T-helper 2 cell treated with Interferon-gamma antibody and Interleukin-4, amounts not matched to agents 100 ng/mL and 5 ng/mL, for 36 hours (primary cell): ENCODE results near the gene RUNX1. TPM values are rescaled to one million over a fixed set of nuclear protein-coding genes. Genes with fewer than 3 reads are reported as not detected.

Source experiments
- intact Hi-C: fragments of 100-400 bp; cut with micrococcal nuclease; formaldehyde crosslinking; loops from one replicate; pipeline ENCODE4 v1.15.1; 2023
- total RNA-seq: library from RNA; stranded (reverse); gene quantifications from 2 replicates; pipeline ENCODE4 v1.2.3, GENCODE V29; 2022

The RUNX1 gene
- total RNA-seq, 1 donor from 2014 or later = 84.3 TPM

GRCh38 chr21:34817821-34818661 is 231.1 kb downstream of the RUNX1 start:
- intact Hi-C loops = no loop called here

DNA sequence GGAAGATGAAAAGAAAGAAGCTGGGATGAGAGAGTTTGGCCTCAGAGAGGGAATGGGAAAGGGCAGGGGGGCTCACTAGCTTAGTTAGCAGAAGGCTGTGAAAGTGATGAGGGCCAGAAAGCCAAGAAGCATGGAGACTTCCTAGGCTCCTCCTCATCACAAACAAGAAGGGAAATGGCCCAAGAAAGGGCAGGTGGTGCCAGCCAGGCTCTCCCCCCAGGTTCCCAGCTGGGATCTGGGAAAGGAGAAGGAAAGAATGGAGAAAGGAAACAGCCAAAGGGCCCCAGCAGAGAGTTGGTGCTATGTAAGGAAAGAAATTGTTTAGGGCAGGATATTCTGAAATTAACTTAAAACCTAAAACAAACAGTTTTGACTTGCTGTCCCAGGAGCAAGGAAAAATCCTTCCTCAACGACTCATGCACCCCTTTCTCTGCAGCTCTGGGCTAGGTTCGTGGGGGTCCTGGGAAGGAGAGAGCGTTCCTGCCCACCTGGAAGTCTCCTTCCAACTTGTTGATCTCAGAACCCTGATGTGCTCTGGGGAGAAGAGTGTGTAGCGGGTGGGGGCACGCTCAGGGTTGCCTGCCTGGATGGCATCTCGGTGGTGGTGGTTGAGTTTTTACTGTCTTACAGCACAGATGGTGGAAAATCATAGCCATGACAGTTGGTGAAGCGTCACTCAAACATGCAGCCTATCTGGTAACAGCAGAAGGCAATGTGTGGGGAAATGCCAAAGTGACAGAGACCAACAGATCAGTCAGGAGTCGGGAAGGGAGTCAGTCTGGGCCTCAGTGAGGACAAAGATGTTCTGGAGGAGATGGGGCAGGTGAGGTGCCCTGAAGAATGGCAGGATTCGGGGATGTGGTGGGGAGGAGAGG is 233.0 kb downstream of the RUNX1 start:
- intact Hi-C loops = no loop called here

- intact Hi-C loops = no loop called here
Observed at GRCh38 chr21:34814529-34814951, 234.6 kb downstream of the RUNX1 start.

DNA sequence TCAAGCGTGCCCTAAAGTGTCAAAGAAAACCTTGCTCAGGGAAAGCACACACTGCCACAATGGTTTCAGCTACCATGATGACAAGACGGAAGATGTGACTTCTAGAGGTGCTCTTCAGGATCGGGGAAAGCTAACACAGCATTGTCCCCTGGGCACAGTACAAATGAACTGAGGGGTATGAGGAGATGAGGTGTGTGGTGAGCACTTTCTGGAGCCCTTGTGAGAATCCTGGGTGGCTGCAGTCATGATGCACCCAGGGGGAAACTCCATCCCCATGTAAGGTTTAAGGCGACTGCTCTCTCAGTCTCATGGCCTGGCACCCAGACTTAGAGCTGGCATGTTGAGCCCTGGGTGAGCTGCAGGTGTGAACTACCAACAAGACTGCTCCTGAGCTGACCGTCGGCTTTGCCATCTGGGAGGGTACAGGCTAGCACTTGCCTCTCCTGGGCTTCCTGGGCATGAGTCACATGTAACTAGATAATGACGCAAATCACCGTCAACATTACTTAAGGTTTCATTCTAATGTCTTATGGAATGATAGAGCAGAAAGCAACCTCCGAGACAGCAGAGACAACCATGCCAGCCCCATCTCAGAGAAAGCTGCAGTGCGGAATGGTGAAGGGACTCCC is 235.7 kb downstream of the RUNX1 start:
- intact Hi-C loops = no loop called here

DNA sequence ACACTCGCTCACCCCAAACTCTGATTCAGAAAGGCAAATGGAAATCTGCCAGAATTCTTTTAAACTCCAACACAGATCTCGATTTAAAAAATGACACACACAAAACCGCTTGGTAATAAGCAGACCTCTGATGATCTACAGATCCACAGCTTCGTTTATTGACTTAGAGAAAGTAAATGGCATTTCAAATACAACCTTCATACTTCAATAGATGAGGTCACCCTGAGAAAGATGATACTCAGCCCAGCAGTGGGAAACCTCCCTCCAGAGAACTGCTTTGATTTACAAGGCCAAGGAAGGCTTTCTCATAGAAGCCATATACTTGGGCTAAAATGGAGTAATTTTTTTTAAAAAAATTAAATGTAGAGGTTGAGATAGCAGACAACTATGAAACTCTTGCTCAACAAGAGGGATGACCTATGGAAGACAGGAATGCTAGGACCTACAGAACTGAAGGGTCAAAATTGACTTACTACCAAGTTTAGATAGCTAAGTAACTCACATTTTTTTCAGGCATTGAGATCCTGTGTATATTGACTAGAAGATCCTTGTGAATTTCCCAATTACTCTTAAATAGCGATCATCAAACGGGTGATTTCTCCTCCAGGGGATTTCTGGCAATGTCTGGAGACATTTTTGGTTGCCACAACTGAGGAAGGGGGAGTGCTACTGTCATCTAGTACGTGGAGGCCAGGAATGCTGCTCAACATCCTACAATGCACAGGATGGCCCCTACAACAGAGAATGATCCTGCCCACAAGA is 236.4 kb downstream of the RUNX1 start:
- intact Hi-C loops = no loop called here

DNA sequence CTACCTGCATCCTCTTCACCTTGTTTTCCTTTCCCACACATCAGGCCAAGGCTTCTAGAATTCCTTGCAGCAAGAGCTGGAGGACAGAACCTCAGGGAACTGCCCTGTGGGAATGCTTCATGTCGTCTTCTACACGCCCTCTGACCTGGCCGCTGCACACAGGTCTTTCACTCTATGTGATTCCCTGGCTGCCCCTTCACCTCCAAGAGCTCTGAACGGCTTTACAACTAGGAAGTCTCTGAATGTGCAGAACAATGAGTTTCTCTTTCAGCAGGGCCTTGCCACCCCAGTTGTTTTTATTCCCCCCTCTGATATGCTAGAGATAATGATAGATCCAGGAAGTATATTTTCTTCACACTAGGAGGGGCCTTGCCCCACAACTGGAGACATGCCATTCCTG is 237.7 kb downstream of the RUNX1 start:
- intact Hi-C loops = no loop called here

GRCh38 chr21:34810786-34811185 is 238.3 kb downstream of the RUNX1 start:
- intact Hi-C loops = no loop called here

DNA sequence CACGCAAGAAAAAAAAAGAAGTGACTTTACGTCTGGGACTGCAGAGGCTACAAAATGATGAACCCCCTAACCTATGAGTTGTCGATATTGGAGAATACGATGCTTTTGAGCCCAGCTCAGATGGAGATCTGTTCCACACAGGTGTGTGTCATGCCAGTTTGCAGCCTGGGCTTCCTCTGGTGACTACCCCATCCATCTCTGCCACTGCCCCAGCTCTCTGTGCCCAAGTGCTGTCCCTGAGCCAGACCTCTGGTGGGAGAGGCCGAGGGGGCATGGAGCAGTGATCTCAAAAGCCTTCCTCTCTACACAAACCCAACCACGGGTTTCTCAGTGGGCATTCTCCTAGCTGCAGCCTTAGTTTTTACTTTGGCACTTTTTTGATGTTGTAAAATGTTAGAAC is 239.3 kb downstream of the RUNX1 start:
- intact Hi-C loops = loop anchor here (5.0 to 10.0 kb wide), 2 partner anchors 77 to 175 kb away; no protein-coding TSS in a partner anchor

DNA sequence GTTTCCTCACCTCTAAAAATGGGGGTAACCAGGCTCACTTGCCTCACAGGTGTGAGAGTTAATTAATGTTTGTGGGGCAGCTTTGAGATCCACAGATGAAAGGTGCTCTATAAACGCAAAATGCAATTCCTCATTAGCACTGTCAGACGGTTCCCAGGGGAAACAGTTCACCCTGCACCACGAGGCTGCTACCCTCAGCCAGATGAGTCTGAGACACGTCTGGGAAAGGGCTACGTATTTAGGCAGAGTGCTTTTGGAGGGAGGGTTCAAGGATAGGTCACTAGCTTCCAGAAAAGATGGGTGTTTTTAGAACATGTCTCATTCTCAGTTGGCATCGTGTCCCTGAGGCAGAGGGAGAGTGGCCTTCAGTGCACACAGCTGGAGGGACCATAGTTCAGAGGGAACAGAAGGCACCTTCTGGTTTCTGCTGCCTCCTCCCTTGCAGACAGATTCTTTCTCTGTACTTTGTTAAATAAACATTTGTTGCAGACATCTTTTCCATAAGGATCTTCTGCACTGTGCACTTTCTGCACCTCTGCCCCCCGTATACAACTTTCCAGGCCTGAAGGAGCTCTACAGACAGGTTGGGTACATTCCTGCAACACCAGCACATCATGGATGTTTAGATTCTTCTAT is 240.4 kb downstream of the RUNX1 start:
- intact Hi-C loops = loop anchor here (1.0 to 10.0 kb wide), 3 partner anchors 79 to 240 kb away; no protein-coding TSS in a partner anchor

DNA sequence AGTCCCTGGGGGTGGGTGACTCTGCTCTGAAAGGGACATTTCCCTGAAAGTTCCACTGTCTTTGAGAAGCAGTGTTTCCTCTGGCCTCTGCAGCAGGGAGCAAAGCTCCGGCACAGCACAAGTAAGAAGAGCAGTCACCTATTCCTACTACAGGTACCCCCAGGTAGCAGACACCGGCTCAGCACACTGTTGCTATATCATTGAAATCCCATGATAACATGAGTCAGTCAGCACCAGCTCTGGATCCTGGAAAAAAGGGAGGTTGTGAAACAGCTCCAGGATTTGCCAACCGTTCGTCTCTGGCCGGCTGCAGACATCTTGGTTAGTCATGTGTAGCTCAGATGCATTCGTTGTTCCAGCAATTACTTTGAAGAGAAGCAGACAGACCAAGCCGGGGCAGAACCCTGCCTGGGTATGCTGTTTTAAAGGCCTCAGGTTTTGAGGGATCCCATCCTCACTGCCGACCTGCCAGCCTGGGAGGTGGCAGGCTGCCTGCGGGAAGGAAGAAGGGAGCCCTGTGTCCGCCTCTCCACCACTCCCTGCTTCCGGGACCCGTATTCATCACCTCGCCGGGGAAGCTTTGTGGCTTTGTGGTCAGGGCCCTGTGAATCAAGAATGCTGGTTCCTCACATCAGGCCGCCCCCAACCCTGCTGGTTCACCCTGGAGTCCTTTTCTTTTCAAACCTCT is 241.1 kb downstream of the RUNX1 start:
- intact Hi-C loops = loop anchor here (1.0 to 10.0 kb wide), 3 partner anchors 79 to 240 kb away; no protein-coding TSS in a partner anchor

DNA sequence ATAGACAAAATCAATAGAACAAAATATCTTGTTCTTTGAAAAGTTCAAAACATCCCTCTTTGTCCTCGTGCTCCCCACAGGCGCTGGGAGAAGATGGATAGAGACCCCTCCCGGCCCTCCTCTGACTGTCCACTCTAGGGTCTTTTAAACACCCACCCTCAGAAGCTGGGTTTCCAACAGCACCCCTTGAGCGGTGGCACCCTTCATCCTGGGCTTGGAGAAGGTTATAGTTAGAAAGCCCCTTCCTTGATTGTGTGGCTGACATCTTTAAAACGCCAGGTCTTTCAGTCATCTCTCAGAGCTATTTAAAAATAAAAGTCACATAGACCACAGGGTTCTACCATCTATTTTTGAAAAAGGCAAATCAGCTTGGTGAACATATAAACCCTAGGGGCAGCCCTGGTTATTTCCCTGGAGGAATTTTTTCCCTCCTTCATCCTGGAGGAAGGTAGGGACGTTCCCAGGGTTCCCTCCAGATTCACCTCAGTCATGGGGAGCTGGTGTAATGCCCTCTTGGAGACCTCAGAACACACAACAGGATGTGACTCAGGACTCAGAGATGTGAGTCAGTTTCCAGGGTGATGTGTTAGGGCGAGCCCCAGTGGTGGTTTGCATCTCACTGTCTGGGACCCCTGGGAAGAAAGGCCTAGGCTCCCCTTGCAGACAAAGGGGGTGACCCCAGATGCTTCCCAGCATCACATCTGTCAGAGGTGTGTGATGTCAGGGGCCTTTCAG is 241.8 kb downstream of the RUNX1 start:
- intact Hi-C loops = loop anchor here (5.0 to 10.0 kb wide), 2 partner anchors 80 to 177 kb away; no protein-coding TSS in a partner anchor

- intact Hi-C loops = loop anchor here (5.0 to 10.0 kb wide), 2 partner anchors 81 to 178 kb away; no protein-coding TSS in a partner anchor
Observed at GRCh38 chr21:34806423-34806822, 242.7 kb downstream of the RUNX1 start.

GRCh38 chr21:34805157-34805556 is 243.9 kb downstream of the RUNX1 start:
- intact Hi-C loops = loop anchor here (5.0 to 10.0 kb wide), 2 partner anchors 82 to 180 kb away; no protein-coding TSS in a partner anchor

DNA sequence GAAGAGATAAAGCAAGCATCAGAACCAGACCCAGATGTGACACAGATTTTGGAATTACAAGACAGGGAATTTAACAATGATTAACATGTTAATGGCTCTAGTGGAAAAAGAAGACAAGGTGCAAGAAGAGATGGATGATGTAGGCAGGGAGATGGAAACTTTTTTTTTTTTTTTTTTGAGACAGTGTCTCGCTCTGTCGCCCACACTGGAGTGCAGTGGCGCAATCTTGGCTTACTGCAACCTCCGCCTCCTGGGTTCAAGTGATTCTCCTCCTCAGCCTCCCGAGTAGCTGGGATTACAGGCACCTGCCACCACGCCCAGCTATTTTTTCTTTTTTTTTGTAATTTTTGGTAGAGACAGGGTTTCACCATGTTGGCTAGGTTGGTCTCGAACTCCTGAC is 244.5 kb downstream of the RUNX1 start:
- intact Hi-C loops = loop anchor here (5.0 to 10.0 kb wide), 2 partner anchors 180 to 598 kb away; no protein-coding TSS in a partner anchor

DNA sequence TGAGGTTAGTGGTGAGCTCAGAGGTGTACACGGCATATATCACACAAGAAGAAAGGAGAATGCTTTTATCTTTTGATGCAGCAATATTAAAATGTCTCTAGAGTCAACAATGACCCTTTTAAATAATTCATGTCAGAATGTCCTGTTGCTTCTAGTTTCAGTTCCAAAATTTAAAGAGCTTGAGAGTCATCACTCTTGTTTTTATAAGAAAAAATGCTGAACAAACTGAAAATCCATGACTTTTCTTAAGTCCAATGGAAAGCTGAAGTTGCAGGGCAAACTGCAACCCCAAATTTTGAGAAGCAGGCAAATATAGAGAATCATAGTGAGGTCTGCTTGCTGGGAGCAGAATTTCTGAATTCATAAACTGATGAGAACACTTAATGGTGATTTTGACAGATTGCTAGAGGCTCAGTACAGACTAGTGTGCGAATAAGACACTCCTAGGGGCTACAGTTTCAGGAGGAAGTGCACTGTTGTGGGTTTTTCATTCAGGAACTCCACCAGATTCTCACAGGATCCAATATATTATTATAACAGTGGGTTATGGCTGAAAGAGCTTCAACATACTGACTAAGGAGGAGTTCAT is 245.2 kb downstream of the RUNX1 start:
- intact Hi-C loops = loop anchor here (5.0 to 10.0 kb wide), 2 partner anchors 181 to 598 kb away; no protein-coding TSS in a partner anchor

- intact Hi-C loops = loop anchor here (5.0 to 10.0 kb wide), 2 partner anchors 182 to 600 kb away; no protein-coding TSS in a partner anchor
Observed at GRCh38 chr21:34802180-34802899, 246.8 kb downstream of the RUNX1 start.

DNA sequence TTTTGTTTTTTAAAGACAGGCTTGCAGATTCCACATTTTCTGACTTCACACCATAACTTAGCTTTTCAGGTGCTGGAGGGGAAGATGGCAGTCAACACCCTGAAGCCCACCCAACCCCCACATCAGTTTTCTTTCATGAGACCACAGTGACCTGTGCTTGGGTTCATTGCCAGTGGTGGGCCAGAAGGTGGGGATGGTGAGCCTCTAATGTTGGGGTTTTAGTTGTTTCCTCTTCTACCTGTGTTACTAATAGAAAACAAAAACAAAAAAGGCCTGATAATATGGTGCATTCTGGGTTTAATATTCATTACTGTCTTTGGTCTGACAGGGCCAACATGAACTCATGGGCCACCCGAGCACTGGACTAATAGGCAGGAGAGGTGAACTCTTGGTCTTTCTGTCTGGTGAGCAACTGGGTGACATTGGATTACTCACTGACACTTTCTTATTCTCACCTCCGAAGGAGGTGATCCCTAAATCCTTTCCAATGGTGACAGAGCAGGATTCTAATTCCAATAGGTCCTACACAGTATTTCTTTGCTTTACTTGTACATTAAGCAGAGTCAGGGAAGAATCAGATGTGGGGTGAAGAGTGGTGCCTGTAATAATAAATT is 247.5 kb downstream of the RUNX1 start:
- intact Hi-C loops = loop anchor here (5.0 to 10.0 kb wide), 2 partner anchors 183 to 601 kb away; no protein-coding TSS in a partner anchor
